Tibial nerve (tissue), 3 donors: ENCODE data around the gene SIK2.

Source experiments
- CTCF ChIP-seq, 5 experiments: fragments of 200-600 bp in 3 of 5; fragments of 450-650 bp in 2 of 5; sonication (generic) in 3 of 5; IDR thresholded peaks; one replicate each; pipeline ENCODE4 v1.5.1; 2016 to 2019; ENCODE audit warnings: antibody characterized with exemption in 5 of 5, mild to moderate bottlenecking in 3 of 5, moderate library complexity in 2 of 5
- POLR2A ChIP-seq, 2 donors: fragments of 450-650 bp; IDR thresholded peaks; one replicate each; pipeline ENCODE4 v1.6.1; 2017; ENCODE audit warnings: antibody characterized with exemption in 2 of 2, mild to moderate bottlenecking in 2 of 2, moderate library complexity in 2 of 2

GRCh38 chr11:111719379-111719778, 117.1 kb downstream of the SIK2 start:
- TF ChIP-seq CTCF (IDR thresholded peaks at IDR 0.05), result no peak
- no peak for TF ChIP-seq POLR2A (IDR thresholded peaks at IDR 0.05)
